ENCODE measurements around the gene CRISP3.

Gene CRISP3

DNA sequence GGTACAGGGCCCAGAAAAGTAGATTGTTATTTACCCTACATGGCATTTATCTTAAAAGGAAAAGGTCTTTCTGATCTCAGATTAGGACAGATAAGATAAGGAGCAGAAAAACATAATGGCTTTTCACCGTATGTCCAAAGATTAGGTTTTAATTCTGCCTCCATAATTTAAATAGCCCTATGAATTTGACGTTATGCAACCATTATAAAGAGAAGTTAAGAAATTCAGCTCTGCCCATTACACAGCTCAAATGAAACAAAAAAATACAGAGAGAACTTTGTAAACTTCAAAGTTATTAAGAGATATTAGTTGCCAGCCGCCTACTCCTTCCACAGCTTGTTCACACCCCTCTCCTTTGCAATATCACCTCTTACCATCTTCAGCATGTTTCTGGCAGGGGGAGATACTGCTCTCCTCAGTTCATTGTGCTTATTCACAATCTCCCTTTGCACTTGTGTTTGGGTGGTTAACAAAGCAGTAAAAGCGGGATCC lies 8.1 kb downstream of the CRISP3 start:
- no CpG with 5 or more reads among the region's 4 CpGs for WGBS (ENCODE audit: extremely low coverage, insufficient coverage, insufficient read length)
- no peak overlapping the region for H2BK120ac ChIP-seq (ENCODE audit: insufficient read depth, low read length, poor library complexity)
- H2AFZ ChIP-seq (ENCODE audit: insufficient read depth, low read length, poor library complexity) = no peak overlapping the region
- no peak overlapping the region for H3K14ac ChIP-seq (ENCODE audit: low read length)
- no peak overlapping the region for H3K4ac ChIP-seq (ENCODE audit: low read depth, low read length)
- H3K27me3 ChIP-seq (ENCODE audit: insufficient read depth, low read length) = no peaks in the 10 kb centered on the region
- no peak overlapping the region for H4K12ac ChIP-seq (ENCODE audit: low read depth, low read length)
- H2BK12ac ChIP-seq (ENCODE audit: low read length) = no peak overlapping the region
- no peak overlapping the region for H3K23ac ChIP-seq (ENCODE audit: low read length)
- no peaks in the 10 kb centered on the region for H3K79me2 ChIP-seq (ENCODE audit: control insufficient read depth, insufficient read depth, low read length, poor library complexity)
- H2BK5ac ChIP-seq (ENCODE audit: low read depth, low read length, poor library complexity) = no peak overlapping the region
- H3K4me2 ChIP-seq (ENCODE audit: low read length) = no peak overlapping the region
- H3K18ac ChIP-seq (ENCODE audit: low read length) = no peak overlapping the region
- H4K8ac ChIP-seq (ENCODE audit: low read depth, low read length) = no peak overlapping the region
- DNase-seq = no peak
- H2AK5ac ChIP-seq (ENCODE audit: low read length) = no peak overlapping the region
- no peak overlapping the region for H3K9ac ChIP-seq (ENCODE audit: low read length)
- no peak overlapping the region for H4K91ac ChIP-seq (ENCODE audit: low read depth, low read length)
- no peaks in the 10 kb centered on the region for H3K4me1 ChIP-seq (ENCODE audit: control insufficient read depth in 1 of 2, insufficient read depth in 2 of 2, low read length in 2 of 2)
- H3K27ac ChIP-seq (ENCODE audit: low read depth, low read length) = no peak overlapping the region
- H3K36me3 ChIP-seq (ENCODE audit: control insufficient read depth in 1 of 2, insufficient read depth in 2 of 2, low read length in 2 of 2) = no peaks in the 10 kb centered on the region
- no peaks in the 10 kb centered on the region for H3K79me1 ChIP-seq (ENCODE audit: low read length)
- H3K9me3 ChIP-seq (ENCODE audit: insufficient read depth, low read depth, low read length) = no peaks in the 10 kb centered on the region
- no peak overlapping the region for H3K4me3 ChIP-seq (ENCODE audit: low read depth, low read length)

DNA sequence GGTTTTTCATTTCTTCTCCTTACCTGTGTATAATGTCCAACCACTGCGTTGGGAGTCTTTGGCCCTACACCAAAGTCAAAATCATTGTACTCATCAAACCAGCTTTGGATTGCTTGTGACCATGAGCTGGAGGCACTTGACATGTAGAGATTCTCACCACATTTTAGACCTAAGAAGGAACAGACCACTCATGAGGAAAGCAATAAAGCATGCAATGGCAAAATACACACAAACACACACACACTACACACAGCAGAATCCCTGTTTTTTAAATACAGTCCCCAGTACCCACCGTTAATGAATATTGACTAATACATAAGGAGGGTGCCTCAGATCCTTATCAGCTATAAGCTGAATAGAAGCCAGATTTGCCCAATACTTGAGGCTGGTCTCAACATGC lies 10.5 kb downstream of the CRISP3 start:
- Histone ChIP-seq H3K23ac (ENCODE audit: low read length) (no peak overlapping the region), H3K4me3 (ENCODE audit: low read depth, low read length) (no peak overlapping the region), H3K79me2 (ENCODE audit: control insufficient read depth, insufficient read depth, low read length, poor library complexity) (no peaks in the 10 kb centered on the region), H2AFZ (ENCODE audit: insufficient read depth, low read length, poor library complexity) (no peak overlapping the region), H3K9me3 (ENCODE audit: insufficient read depth, low read depth, low read length) (no peaks in the 10 kb centered on the region), H4K8ac (ENCODE audit: low read depth, low read length) (no peak overlapping the region), H3K36me3 (ENCODE audit: control insufficient read depth in 1 of 2, insufficient read depth in 2 of 2, low read length in 2 of 2) (no peaks in the 10 kb centered on the region), H2AK5ac (ENCODE audit: low read length) (no peak overlapping the region), H3K14ac (ENCODE audit: low read length) (no peak overlapping the region), H3K18ac (ENCODE audit: low read length) (no peak overlapping the region), H3K4ac (ENCODE audit: low read depth, low read length) (no peak overlapping the region), H3K27me3 (ENCODE audit: insufficient read depth, low read length) (no peaks in the 10 kb centered on the region), H2BK12ac (ENCODE audit: low read length) (no peak overlapping the region), H3K4me1 (ENCODE audit: control insufficient read depth in 1 of 2, insufficient read depth in 2 of 2, low read length in 2 of 2) (no peaks in the 10 kb centered on the region), H4K91ac (ENCODE audit: low read depth, low read length) (no peak overlapping the region), H3K4me2 (ENCODE audit: low read length) (no peak overlapping the region), H3K79me1 (ENCODE audit: low read length) (no peaks in the 10 kb centered on the region), H3K27ac (ENCODE audit: low read depth, low read length) (no peak overlapping the region), H3K9ac (ENCODE audit: low read length) (no peak overlapping the region), H4K12ac (ENCODE audit: low read depth, low read length) (no peak overlapping the region), H2BK5ac (ENCODE audit: low read depth, low read length, poor library complexity) (no peak overlapping the region), H2BK120ac (ENCODE audit: insufficient read depth, low read length, poor library complexity) (no peak overlapping the region)
- no CpG with 5 or more reads among the region's 2 CpGs for WGBS (ENCODE audit: extremely low coverage, insufficient coverage, insufficient read length)
- DNase-seq = no peak

DNA sequence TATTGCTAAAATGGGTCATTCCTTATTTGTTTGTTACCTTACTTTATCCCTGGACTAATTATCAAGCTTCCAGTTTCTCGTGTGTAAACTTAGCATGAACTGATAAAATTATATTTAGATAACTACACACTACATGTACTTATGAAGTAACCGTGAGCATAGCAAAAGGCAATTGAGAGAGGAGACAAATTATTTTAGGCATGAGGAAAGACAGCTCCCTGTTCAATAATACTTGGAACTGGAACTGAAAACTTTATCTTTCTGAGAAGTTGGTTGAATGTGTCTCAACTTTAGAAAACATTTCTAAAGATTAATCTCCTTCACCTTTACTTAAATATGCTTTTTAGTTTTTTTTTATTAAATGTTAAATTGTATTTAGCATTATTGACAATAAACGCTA lies 11.4 kb downstream of the CRISP3 start:
- Histone ChIP-seq H2AFZ (ENCODE audit: insufficient read depth, low read length, poor library complexity) (no peak overlapping the region), H3K9ac (ENCODE audit: low read length) (no peak overlapping the region), H3K27ac (ENCODE audit: low read depth, low read length) (no peak overlapping the region), H3K27me3 (ENCODE audit: insufficient read depth, low read length) (no peaks in the 10 kb centered on the region), H3K36me3 (ENCODE audit: control insufficient read depth in 1 of 2, insufficient read depth in 2 of 2, low read length in 2 of 2) (no peaks in the 10 kb centered on the region), H3K4ac (ENCODE audit: low read depth, low read length) (no peak overlapping the region), H4K91ac (ENCODE audit: low read depth, low read length) (no peak overlapping the region), H4K12ac (ENCODE audit: low read depth, low read length) (no peak overlapping the region), H3K18ac (ENCODE audit: low read length) (no peak overlapping the region), H3K14ac (ENCODE audit: low read length) (no peak overlapping the region), H2BK5ac (ENCODE audit: low read depth, low read length, poor library complexity) (no peak overlapping the region), H3K4me3 (ENCODE audit: low read depth, low read length) (no peak overlapping the region), H2BK120ac (ENCODE audit: insufficient read depth, low read length, poor library complexity) (no peak overlapping the region), H2AK5ac (ENCODE audit: low read length) (no peak overlapping the region), H3K23ac (ENCODE audit: low read length) (no peak overlapping the region), H3K4me2 (ENCODE audit: low read length) (no peak overlapping the region), H4K8ac (ENCODE audit: low read depth, low read length) (no peak overlapping the region), H2BK12ac (ENCODE audit: low read length) (no peak overlapping the region), H3K79me2 (ENCODE audit: control insufficient read depth, insufficient read depth, low read length, poor library complexity) (no peaks in the 10 kb centered on the region), H3K4me1 (ENCODE audit: control insufficient read depth in 1 of 2, insufficient read depth in 2 of 2, low read length in 2 of 2) (no peaks in the 10 kb centered on the region), H3K79me1 (ENCODE audit: low read length) (no peaks in the 10 kb centered on the region), H3K9me3 (ENCODE audit: insufficient read depth, low read depth, low read length) (no peaks in the 10 kb centered on the region)
- DNase-seq = no peak
- WGBS (ENCODE audit: extremely low coverage, insufficient coverage, insufficient read length) = no CpG with 5 or more reads among the region's 3 CpGs

DNA sequence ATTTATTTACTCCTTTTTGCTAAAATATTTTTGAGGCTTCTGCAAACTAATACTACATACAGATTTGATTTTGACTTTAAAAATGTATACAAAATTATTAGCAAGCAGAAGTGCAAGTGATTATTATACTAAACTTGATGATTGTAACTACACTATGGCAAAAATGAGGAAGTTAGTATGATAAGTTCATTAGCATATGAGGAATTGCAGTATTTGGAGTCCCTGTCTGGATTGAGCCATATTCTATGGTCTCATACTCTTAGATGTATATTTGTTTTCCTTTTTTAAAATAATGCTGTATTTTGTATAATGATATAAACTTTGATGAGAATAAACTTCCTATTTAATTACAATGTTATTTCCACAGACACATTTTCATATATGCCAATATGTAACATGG lies 13.9 kb downstream of the CRISP3 start:
- Histone ChIP-seq H3K9me3 (ENCODE audit: insufficient read depth, low read depth, low read length) (no peaks in the 10 kb centered on the region), H3K4me2 (ENCODE audit: low read length) (no peak overlapping the region), H4K91ac (ENCODE audit: low read depth, low read length) (no peak overlapping the region), H3K27me3 (ENCODE audit: insufficient read depth, low read length) (no peaks in the 10 kb centered on the region), H2BK120ac (ENCODE audit: insufficient read depth, low read length, poor library complexity) (no peak overlapping the region), H3K4me1 (ENCODE audit: control insufficient read depth in 1 of 2, insufficient read depth in 2 of 2, low read length in 2 of 2) (no peaks in the 10 kb centered on the region), H3K79me1 (ENCODE audit: low read length) (no peaks in the 10 kb centered on the region), H2AFZ (ENCODE audit: insufficient read depth, low read length, poor library complexity) (no peak overlapping the region), H4K8ac (ENCODE audit: low read depth, low read length) (no peak overlapping the region), H3K79me2 (ENCODE audit: control insufficient read depth, insufficient read depth, low read length, poor library complexity) (no peaks in the 10 kb centered on the region), H2BK5ac (ENCODE audit: low read depth, low read length, poor library complexity) (no peak overlapping the region), H2AK5ac (ENCODE audit: low read length) (no peak overlapping the region), H3K4ac (ENCODE audit: low read depth, low read length) (no peak overlapping the region), H3K14ac (ENCODE audit: low read length) (no peak overlapping the region), H3K4me3 (ENCODE audit: low read depth, low read length) (no peak overlapping the region), H3K23ac (ENCODE audit: low read length) (no peak overlapping the region), H4K12ac (ENCODE audit: low read depth, low read length) (no peak overlapping the region), H3K18ac (ENCODE audit: low read length) (no peak overlapping the region), H2BK12ac (ENCODE audit: low read length) (no peak overlapping the region), H3K9ac (ENCODE audit: low read length) (no peak overlapping the region), H3K36me3 (ENCODE audit: control insufficient read depth in 1 of 2, insufficient read depth in 2 of 2, low read length in 2 of 2) (no peaks in the 10 kb centered on the region), H3K27ac (ENCODE audit: low read depth, low read length) (no peak overlapping the region)
- DNase-seq = no peak

Data from trophoblast cell (in vitro differentiated cells and primary cell).